ENCODE measurements around the gene ZNF792.
"Not testable (repeated sequence)": the region's sequence is repeated elsewhere in the genome, so short reads cannot be mapped to it uniquely, and the experiment has no call there.

The ZNF792 gene

GRCh38 chr19:34969721-34970120 lies 5.7 kb upstream of the ZNF792 start:
- no peak overlapping the region for H3K4me3 ChIP-seq (ENCODE audit: low read depth, low read length, poor library complexity, severe bottlenecking)
- H3K9me3 ChIP-seq (ENCODE audit: low read length), result peaks cover 11% of the 10 kb centered on the region; the same call in 1 of the 2 replicates
- H2AFZ ChIP-seq (ENCODE audit: low read length), result no peak overlapping the region
- H3K27ac ChIP-seq (ENCODE audit: low read depth, low read length, poor library complexity, severe bottlenecking), result no peak overlapping the region
- no peaks in the 10 kb centered on the region for H3F3A ChIP-seq (ENCODE audit: insufficient read depth, low read length)
- TF ChIP-seq EZH2 (IDR thresholded peaks at IDR 0.05; ENCODE audit: borderline replicate concordance, low read length), result no peak
- TF ChIP-seq CTCF (IDR thresholded peaks at IDR 0.05; ENCODE audit: low read length), result no peak
- no peak overlapping the region for H3K4me2 ChIP-seq (ENCODE audit: low read length)
- H3K36me3 ChIP-seq (ENCODE audit: insufficient read depth, low read length), result no peaks in the 10 kb centered on the region; the same call in 1 of the 2 replicates
- peaks cover 19% of the 10 kb centered on the region; the same call in 1 of the 2 replicates for H3K27me3 ChIP-seq (ENCODE audit: insufficient read depth, low read length)
- no peak overlapping the region for H3K9ac ChIP-seq (ENCODE audit: low read length)
- H3K9me2 ChIP-seq (ENCODE audit: low read depth, low read length), result no peaks in the 10 kb centered on the region
- no peaks in the 10 kb centered on the region for H4K20me1 ChIP-seq (ENCODE audit: insufficient read depth, low read length)
- H3K4me1 ChIP-seq (ENCODE audit: insufficient read depth, low read length, severe bottlenecking), result peaks cover 6% of the 10 kb centered on the region
- no peaks in the 10 kb centered on the region for H3K79me2 ChIP-seq (ENCODE audit: insufficient read depth, low read length)

GRCh38 chr19:34967551-34967950 lies 3.5 kb upstream of the ZNF792 start:
- Histone ChIP-seq H3K9ac (ENCODE audit: low read length) (no peak overlapping the region), H3K9me2 (ENCODE audit: low read depth, low read length) (no peaks in the 10 kb centered on the region), H3K4me2 (ENCODE audit: low read length) (no peak overlapping the region), H3K4me1 (ENCODE audit: insufficient read depth, low read length, severe bottlenecking) (peaks cover 9% of the 10 kb centered on the region), H3F3A (ENCODE audit: insufficient read depth, low read length) (no peaks in the 10 kb centered on the region), H3K27me3 (ENCODE audit: insufficient read depth, low read length) (peaks cover 19% of the 10 kb centered on the region; the same call in 1 of the 2 replicates), H3K36me3 (ENCODE audit: insufficient read depth, low read length) (no peaks in the 10 kb centered on the region; the same call in 1 of the 2 replicates), H3K4me3 (ENCODE audit: low read depth, low read length, poor library complexity, severe bottlenecking) (no peak overlapping the region), H3K9me3 (ENCODE audit: low read length) (peaks cover 11% of the 10 kb centered on the region; the same call in 1 of the 2 replicates), H3K27ac (ENCODE audit: low read depth, low read length, poor library complexity, severe bottlenecking) (no peak overlapping the region), H4K20me1 (ENCODE audit: insufficient read depth, low read length) (no peaks in the 10 kb centered on the region), H3K79me2 (ENCODE audit: insufficient read depth, low read length) (no peaks in the 10 kb centered on the region), H2AFZ (ENCODE audit: low read length) (no peak overlapping the region)
- TF ChIP-seq CTCF (IDR thresholded peaks at IDR 0.05; ENCODE audit: low read length) (no peak), EZH2 (IDR thresholded peaks at IDR 0.05; ENCODE audit: borderline replicate concordance, low read length) (no peak)

- not testable (repeated sequence) for H3K9ac ChIP-seq (ENCODE audit: low read length); H3F3A ChIP-seq (ENCODE audit: insufficient read depth, low read length)
- H3K27me3 ChIP-seq (ENCODE audit: insufficient read depth, low read length), result peaks cover 13% of the 10 kb centered on the region; the same call in 1 of the 2 replicates
Measured at GRCh38 chr19:34965505-34965904, 1.5 kb upstream of the ZNF792 start.

GRCh38 chr19:34964598-34964997 lies 569 bp upstream of the ZNF792 start:
- peaks cover 17% of the 10 kb centered on the region for H3K36me3 ChIP-seq (ENCODE audit: insufficient read depth, low read length)
- H3K79me2 ChIP-seq (ENCODE audit: insufficient read depth, low read length), result no peaks in the 10 kb centered on the region
- no peak overlapping the region for H3K27ac ChIP-seq (ENCODE audit: low read depth, low read length, poor library complexity, severe bottlenecking)
- no peak overlapping the region for H3K9ac ChIP-seq (ENCODE audit: low read length)
- H3K4me2 ChIP-seq (ENCODE audit: low read length), result no peak overlapping the region
- peaks cover 17% of the 10 kb centered on the region for H3K4me1 ChIP-seq (ENCODE audit: insufficient read depth, low read length, severe bottlenecking)
- TF ChIP-seq EZH2 (IDR thresholded peaks at IDR 0.05; ENCODE audit: borderline replicate concordance, low read length) (no peak), CTCF (IDR thresholded peaks at IDR 0.05; ENCODE audit: low read length) (no peak)
- H3F3A ChIP-seq (ENCODE audit: insufficient read depth, low read length), result no peaks in the 10 kb centered on the region
- H3K9me2 ChIP-seq (ENCODE audit: low read depth, low read length), result no peaks in the 10 kb centered on the region
- H2AFZ ChIP-seq (ENCODE audit: low read length), result no peak overlapping the region
- H4K20me1 ChIP-seq (ENCODE audit: insufficient read depth, low read length), result no peaks in the 10 kb centered on the region
- H3K9me3 ChIP-seq (ENCODE audit: low read length), result peaks cover 14% of the 10 kb centered on the region; the same call in 1 of the 2 replicates
- H3K27me3 ChIP-seq (ENCODE audit: insufficient read depth, low read length), result peaks cover 11% of the 10 kb centered on the region; the same call in 1 of the 2 replicates
- H3K4me3 ChIP-seq (ENCODE audit: low read depth, low read length, poor library complexity, severe bottlenecking), result no peak overlapping the region

More at GRCh38 chr19:34965505-34965904, 1.5 kb upstream of the ZNF792 start:
- not testable (repeated sequence) for H3K9me2 ChIP-seq (ENCODE audit: low read depth, low read length); H3K27ac ChIP-seq (ENCODE audit: low read depth, low read length, poor library complexity, severe bottlenecking); H4K20me1 ChIP-seq (ENCODE audit: insufficient read depth, low read length); H3K36me3 ChIP-seq (ENCODE audit: insufficient read depth, low read length); H3K4me3 ChIP-seq (ENCODE audit: low read depth, low read length, poor library complexity, severe bottlenecking); H2AFZ ChIP-seq (ENCODE audit: low read length); H3K4me2 ChIP-seq (ENCODE audit: low read length); H3K79me2 ChIP-seq (ENCODE audit: insufficient read depth, low read length)
- H3K9me3 ChIP-seq (ENCODE audit: low read length), result peaks cover 11% of the 10 kb centered on the region; the same call in 1 of the 2 replicates
- peaks cover 17% of the 10 kb centered on the region for H3K4me1 ChIP-seq (ENCODE audit: insufficient read depth, low read length, severe bottlenecking)
